ENCODE results near the gene ASIC4. TPM values are rescaled to one million over a fixed set of nuclear protein-coding genes. Genes with fewer than 3 reads are reported as not detected.

The ASIC4 gene
- total RNA-seq, 1 donor from 2014 or later = 0.26 TPM

- peaks cover 45% of the 10 kb centered on the region for H3K4me1 Mint-ChIP-seq
- H3K36me3 ChIP-seq = no peaks in the 10 kb centered on the region
- H3K9me3 ChIP-seq (ENCODE audit: low read depth) = no peaks in the 10 kb centered on the region
- H3K27me3 ChIP-seq = no peaks in the 10 kb centered on the region
- TF ChIP-seq EZH2phosphoT487 (IDR thresholded peaks at IDR 0.05) (no peak), CTCF (IDR thresholded peaks at IDR 0.05) (no peak), EZH2 (IDR thresholded peaks at IDR 0.05) (no peak)
- no peak for DNase-seq (ENCODE audit: low spot score)
- no peaks in the 10 kb centered on the region for H3K9me3 Mint-ChIP-seq
- H3K4me1 ChIP-seq = peaks cover 43% of the 10 kb centered on the region
- H3K27ac ChIP-seq = no peak overlapping the region
- peaks cover 32% of the 10 kb centered on the region for H3F3A ChIP-seq (ENCODE audit: low read depth)
- H3K27me3 Mint-ChIP-seq (ENCODE audit: insufficient read depth, low read depth) = peaks cover 11% of the 10 kb centered on the region
- H3K27ac Mint-ChIP-seq = peak overlapping the region; percentile 95
- H3K4me3 ChIP-seq = no peak overlapping the region
- H3K9ac ChIP-seq = no peak overlapping the region
- no peaks in the 10 kb centered on the region for H3K36me3 Mint-ChIP-seq
- H3K4me2 ChIP-seq = no peak overlapping the region
- no peaks in the 10 kb centered on the region for H4K20me1 ChIP-seq (ENCODE audit: low read depth)
- peak overlapping the region; percentile 57 for H3K4me3 Mint-ChIP-seq
- no peak overlapping the region for H2AFZ ChIP-seq (replicated peaks)
- H3K79me2 ChIP-seq (ENCODE audit: low read depth) = no peaks in the 10 kb centered on the region
Measured at GRCh38 chr2:219506153-219506801, 8.0 kb upstream of the ASIC4 start.

GRCh38 chr2:219506802-219507526, 7.3 kb upstream of the ASIC4 start:
- H3K27me3 ChIP-seq = no peaks in the 10 kb centered on the region
- H3K79me2 ChIP-seq (ENCODE audit: low read depth) = no peaks in the 10 kb centered on the region
- no peaks in the 10 kb centered on the region for H3K36me3 Mint-ChIP-seq
- H3K27ac Mint-ChIP-seq = peak overlapping the region; percentile 95
- H3F3A ChIP-seq (ENCODE audit: low read depth) = peaks cover 33% of the 10 kb centered on the region
- H3K9ac ChIP-seq = no peak overlapping the region
- no peaks in the 10 kb centered on the region for H4K20me1 ChIP-seq (ENCODE audit: low read depth)
- no peak overlapping the region for H3K4me3 ChIP-seq
- TF ChIP-seq EZH2 (IDR thresholded peaks at IDR 0.05) (no peak), EZH2phosphoT487 (IDR thresholded peaks at IDR 0.05) (no peak), CTCF (IDR thresholded peaks at IDR 0.05) (no peak)
- H3K4me1 ChIP-seq = peaks cover 50% of the 10 kb centered on the region
- H3K4me1 Mint-ChIP-seq = peaks cover 46% of the 10 kb centered on the region
- no peaks in the 10 kb centered on the region for H3K9me3 Mint-ChIP-seq
- no peak overlapping the region for H3K27ac ChIP-seq
- H3K4me2 ChIP-seq = peak overlapping the region; percentile 55
- no peaks in the 10 kb centered on the region for H3K36me3 ChIP-seq
- H3K9me3 ChIP-seq (ENCODE audit: low read depth) = no peaks in the 10 kb centered on the region
- no peak overlapping the region for H2AFZ ChIP-seq (replicated peaks)
- peak overlapping the region; percentile 57 for H3K4me3 Mint-ChIP-seq
- peaks cover 9% of the 10 kb centered on the region for H3K27me3 Mint-ChIP-seq (ENCODE audit: insufficient read depth, low read depth)
- peak; percentile 41 for DNase-seq (ENCODE audit: low spot score)

DNA sequence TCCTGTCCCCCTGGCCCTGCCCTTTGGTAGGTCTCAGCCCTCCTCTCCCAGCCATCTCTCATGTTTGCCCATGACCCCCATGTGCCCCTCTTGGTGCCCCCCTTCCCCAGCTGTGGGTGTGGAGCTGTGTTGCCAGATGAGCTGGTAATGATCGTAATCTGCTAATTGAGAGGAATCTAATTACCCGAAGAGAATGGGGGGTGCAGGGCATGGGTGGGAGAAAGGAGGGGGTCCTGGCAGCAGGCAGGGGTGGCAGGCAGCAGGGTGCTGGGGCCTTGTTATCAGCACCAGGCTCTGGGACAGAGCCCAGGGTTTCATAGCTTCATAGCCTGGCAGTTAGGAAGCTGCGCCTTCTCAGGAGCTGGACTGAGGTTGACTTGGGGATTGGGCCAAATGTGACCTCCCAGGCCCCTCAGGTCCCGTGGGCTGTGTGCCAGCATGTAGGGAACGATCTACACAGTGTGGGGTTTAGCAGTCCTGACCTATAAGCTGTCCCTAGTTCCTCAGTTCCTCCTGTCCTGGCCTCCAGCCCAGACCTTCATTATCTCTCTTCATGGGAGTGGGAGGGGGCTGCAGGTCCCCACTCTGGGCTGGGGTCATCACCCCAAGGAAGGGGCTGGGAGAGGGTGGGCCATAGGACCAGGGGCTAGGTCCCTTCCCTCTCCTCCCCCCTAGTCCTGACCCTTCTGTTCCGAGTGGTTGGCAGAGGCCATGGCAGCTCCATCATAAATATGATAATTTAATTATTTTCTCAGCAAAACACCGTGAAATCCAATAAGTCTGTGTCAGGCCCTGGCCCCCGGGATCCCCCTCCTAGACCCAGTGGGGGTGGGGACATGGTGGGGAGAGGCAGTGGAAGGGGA, 6.5 kb upstream of the ASIC4 start:
- Histone ChIP-seq H3K27me3 (no peaks in the 10 kb centered on the region), H3K9ac (no peak overlapping the region), H3K4me1 (peaks cover 58% of the 10 kb centered on the region), H3F3A (ENCODE audit: low read depth) (peaks cover 41% of the 10 kb centered on the region), H3K27ac (no peak overlapping the region), H3K36me3 (no peaks in the 10 kb centered on the region), H3K79me2 (ENCODE audit: low read depth) (no peaks in the 10 kb centered on the region), H3K4me2 (peak overlapping the region; percentile 80), H2AFZ (replicated peaks) (no peak overlapping the region), H4K20me1 (ENCODE audit: low read depth) (no peaks in the 10 kb centered on the region), H3K9me3 (ENCODE audit: low read depth) (no peaks in the 10 kb centered on the region), H3K4me3 (no peak overlapping the region)
- peaks cover 13% of the 10 kb centered on the region for H3K27me3 Mint-ChIP-seq (ENCODE audit: insufficient read depth, low read depth)
- no peak overlapping the region for H3K27ac Mint-ChIP-seq
- no peak for TF ChIP-seq EZH2 (IDR thresholded peaks at IDR 0.05)
- TF ChIP-seq EZH2phosphoT487 (IDR thresholded peaks at IDR 0.05) = no peak
- no peak for TF ChIP-seq CTCF (IDR thresholded peaks at IDR 0.05)
- no peaks in the 10 kb centered on the region for H3K9me3 Mint-ChIP-seq
- H3K36me3 Mint-ChIP-seq = no peaks in the 10 kb centered on the region
- no peak overlapping the region for H3K4me3 Mint-ChIP-seq
- peaks cover 50% of the 10 kb centered on the region for H3K4me1 Mint-ChIP-seq
- DNase-seq (ENCODE audit: low spot score) = no peak

All from neural progenitor cell (in vitro differentiated cells).